ENCODE measurements around the gene PLEKHA7.

The PLEKHA7 gene

GRCh38 chr11:16942911-16943310 lies 71.3 kb downstream of the PLEKHA7 start:
- no peak for TF ChIP-seq CTCF (conservative IDR thresholded peaks at IDR 0.05)

GRCh38 chr11:16942342-16942741 lies 71.9 kb downstream of the PLEKHA7 start:
- TF ChIP-seq CTCF (conservative IDR thresholded peaks at IDR 0.05): no peak
- no peak overlapping the region for H3K27ac ChIP-seq

More at GRCh38 chr11:16942911-16943310, 71.3 kb downstream of the PLEKHA7 start:
- H3K27ac ChIP-seq: no peak overlapping the region

GRCh38 chr11:16941935-16942334 lies 72.3 kb downstream of the PLEKHA7 start:
- TF ChIP-seq CTCF (conservative IDR thresholded peaks at IDR 0.05): no peak
- H3K27ac ChIP-seq: no peak overlapping the region

GRCh38 chr11:16938061-16938460 lies 76.2 kb downstream of the PLEKHA7 start:
- H3K27ac ChIP-seq: no peak overlapping the region
- TF ChIP-seq CTCF (conservative IDR thresholded peaks at IDR 0.05): no peak

- no peak for TF ChIP-seq CTCF (conservative IDR thresholded peaks at IDR 0.05)
These were observed 77.6 kb downstream of the PLEKHA7 start for GRCh38 chr11:16936643-16937042.

GRCh38 chr11:16935518-16936302 lies 78.5 kb downstream of the PLEKHA7 start:
- peak; percentile 82 for TF ChIP-seq CTCF (conservative IDR thresholded peaks at IDR 0.05)

More at GRCh38 chr11:16936643-16937042, 77.6 kb downstream of the PLEKHA7 start:
- peak overlapping the region; percentile 36 for H3K27ac ChIP-seq

DNA sequence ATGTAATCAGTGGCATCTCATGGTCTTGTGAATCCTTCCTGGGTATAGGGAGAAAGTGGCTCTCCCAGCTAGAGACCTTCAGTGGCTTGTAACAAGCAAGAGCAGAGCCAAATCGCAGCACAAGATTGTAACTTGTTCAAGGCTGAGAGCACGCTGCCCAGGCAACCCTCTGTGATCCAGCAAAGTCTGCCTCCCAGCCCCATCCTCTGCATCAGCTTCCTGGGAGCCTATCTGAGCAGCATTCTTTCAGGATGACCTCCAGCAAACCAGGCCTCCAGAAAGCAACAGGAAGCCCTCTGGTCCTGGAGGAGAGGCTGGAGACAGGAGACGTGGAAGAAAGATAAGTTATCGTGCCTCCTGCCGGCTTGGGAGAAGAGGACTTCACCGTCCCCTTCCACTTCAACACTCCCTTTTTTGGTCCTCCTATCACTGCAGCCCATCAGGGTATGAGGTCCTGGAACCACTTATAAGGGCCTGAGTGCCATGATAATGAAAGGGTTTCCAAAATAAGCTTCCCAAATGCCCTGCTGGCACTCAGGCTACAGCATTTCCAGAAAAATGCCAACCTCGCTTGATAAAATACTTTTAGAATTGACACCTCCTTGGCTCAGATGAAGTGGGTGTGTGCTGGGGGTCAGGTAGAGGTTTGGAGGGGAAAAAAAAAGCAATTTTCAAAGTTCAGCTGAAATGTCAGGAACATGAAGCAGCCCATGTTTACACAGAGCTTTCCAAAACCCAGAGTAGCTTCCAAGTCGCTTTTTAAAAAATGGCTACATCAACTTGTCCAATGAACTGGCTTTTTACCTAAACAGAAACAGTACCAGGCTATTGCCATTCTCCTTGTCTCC lies 80.2 kb downstream of the PLEKHA7 start:
- peak overlapping the region; percentile 40 for H3K27ac ChIP-seq
- no peak for TF ChIP-seq CTCF (conservative IDR thresholded peaks at IDR 0.05)

More at GRCh38 chr11:16935518-16936302, 78.5 kb downstream of the PLEKHA7 start:
- H3K27ac ChIP-seq: peak overlapping the region; percentile 36; the same call in 1 of the 2 replicates
